GM18873 (cell line): ENCODE data around the gene NDUFAF5.
"Not testable (repeated sequence)": the region's sequence is repeated elsewhere in the genome, so short reads cannot be mapped to it uniquely, and the experiment has no call there.

Source experiments
- ATAC-seq: cut with Tn5 transposase; IDR thresholded peaks from one replicate; pipeline ENCODE4 v1.9.1; 2021; ENCODE audit warnings: mild to moderate bottlenecking, moderate library complexity, moderate number of reproducible peaks; ENCODE audit not compliant: unreplicated experiment, low FRiP score

The NDUFAF5 gene

GRCh38 chr20:13784893-13785715 is at the start of gene NDUFAF5, which contains the start of gene ESF1:
Gene NDUFAF5 (plus strand): TSS chr20:13785028. CDS start chr20:13785069, 41 bp downstream.
Gene ESF1 (minus strand): TSS chr20:13784919. CDS start chr20:13783140, 1,779 bp downstream.
- ATAC-seq: peak; percentile 99

GRCh38 chr20:13735826-13736225 is 49.0 kb upstream of the NDUFAF5 start:
- no peak for ATAC-seq

- ATAC-seq: no peak
Observed at GRCh38 chr20:13736436-13737191, 48.2 kb upstream of the NDUFAF5 start.

- not testable (repeated sequence) for ATAC-seq
Observed at GRCh38 chr20:13738187-13738586, 46.6 kb upstream of the NDUFAF5 start.

- no peak for ATAC-seq
Observed at GRCh38 chr20:13739731-13740649, 44.8 kb upstream of the NDUFAF5 start.

- no peak for ATAC-seq
Observed at GRCh38 chr20:13741879-13742278, 42.9 kb upstream of the NDUFAF5 start.

- no peak for ATAC-seq
Observed at GRCh38 chr20:13744352-13744751, 40.5 kb upstream of the NDUFAF5 start.

- ATAC-seq: no peak
Observed at GRCh38 chr20:13745784-13746183, 39.0 kb upstream of the NDUFAF5 start.

- ATAC-seq: no peak
Observed at GRCh38 chr20:13749811-13750210, 35.0 kb upstream of the NDUFAF5 start.

GRCh38 chr20:13753436-13754036 is 31.3 kb upstream of the NDUFAF5 start:
- no peak for ATAC-seq

- no peak for ATAC-seq
Observed at GRCh38 chr20:13755809-13756208, 29.0 kb upstream of the NDUFAF5 start.

- ATAC-seq: no peak
Observed at GRCh38 chr20:13756551-13756950, 28.3 kb upstream of the NDUFAF5 start.

GRCh38 chr20:13758884-13759283 is 25.9 kb upstream of the NDUFAF5 start:
- ATAC-seq: no peak

- not testable (repeated sequence) for ATAC-seq
Observed at GRCh38 chr20:13760451-13760946, 24.3 kb upstream of the NDUFAF5 start.

GRCh38 chr20:13765299-13765698 is 19.5 kb upstream of the NDUFAF5 start:
- ATAC-seq: no peak

- no peak for ATAC-seq
Observed at GRCh38 chr20:13765868-13766416, 18.9 kb upstream of the NDUFAF5 start.

- ATAC-seq: no peak
Observed at GRCh38 chr20:13770141-13770540, 14.7 kb upstream of the NDUFAF5 start.

GRCh38 chr20:13771853-13772453 is 12.9 kb upstream of the NDUFAF5 start:
- no peak for ATAC-seq

GRCh38 chr20:13772529-13772928 is 12.3 kb upstream of the NDUFAF5 start:
- ATAC-seq: no peak
